ENCODE measurements around the gene DBH.

Gene DBH

GRCh38 chr9:133634081-133634691 is 2.0 kb upstream of the DBH start:
- no peak for TF ChIP-seq Cebpa-rat (IDR thresholded peaks at IDR 0.05)
- Histone ChIP-seq H3K9ac (peak overlapping the region in 2 of 11 experiments; percentile 25 to 26; a peak in 4 of 22 replicates), H3K4me1 (peaks cover 17 to 65% (median 44%) of the 10 kb centered on the region in 10 experiments), H3K4me2 (peak overlapping the region; percentile 59 to 97 (median 82)), H3K27ac (peak overlapping the region in 2 of 11 experiments; percentile 15 to 21; a peak in 4 of 22 replicates), H4K20me1 (peaks cover 0 to 19% (median 0%) of the 10 kb centered on the region in 11 experiments; a peak in 5 of 22 replicates), H3K4me3 (no peak overlapping the region), H3K9me3 (replicated peaks in 1 of 11) (no peaks in the 10 kb centered on the region), H3K27me3 (peaks cover 0 to 15% (median 0%) of the 10 kb centered on the region in 11 experiments; a peak in 3 of 22 replicates), H3K36me3 (no peaks in the 10 kb centered on the region)

GRCh38 chr9:133635098-133635497 is 1.1 kb upstream of the DBH start:
- no peak for TF ChIP-seq Cebpa-rat (IDR thresholded peaks at IDR 0.05)
- Histone ChIP-seq H4K20me1 (peaks cover 0 to 26% (median 0%) of the 10 kb centered on the region in 11 experiments; a peak in 5 of 22 replicates), H3K9me3 (replicated peaks in 1 of 11) (no peaks in the 10 kb centered on the region), H3K9ac (0 out of 22 replicates have a peak overlapping the region, but pooled peaks of 1 of the 11 experiments have one; percentile 26), H3K4me1 (peaks cover 17 to 65% (median 44%) of the 10 kb centered on the region in 10 experiments), H3K4me3 (no peak overlapping the region), H3K27ac (no peak overlapping the region), H3K36me3 (no peaks in the 10 kb centered on the region), H3K4me2 (peak overlapping the region in 10 of 11 experiments; percentile 7 to 97 (median 82); a peak in 19 of 22 replicates), H3K27me3 (peaks cover 0 to 15% (median 0%) of the 10 kb centered on the region in 11 experiments; a peak in 3 of 22 replicates)

GRCh38 chr9:133636902-133637301 is 739 bp downstream of the DBH start:
- no peak overlapping the region for H3K4me3 ChIP-seq

GRCh38 chr9:133637451-133638055 is 1.4 kb downstream of the DBH start:
- no peak for TF ChIP-seq Cebpa-rat (IDR thresholded peaks at IDR 0.05)
- Histone ChIP-seq H3K36me3 (no peaks in the 10 kb centered on the region), H4K20me1 (peaks cover 0 to 31% (median 0%) of the 10 kb centered on the region in 11 experiments; a peak in 5 of 22 replicates), H3K9me3 (replicated peaks in 1 of 11) (no peaks in the 10 kb centered on the region), H3K9ac (no peak overlapping the region), H3K4me1 (peaks cover 17 to 61% (median 43%) of the 10 kb centered on the region in 10 experiments), H3K27me3 (peaks cover 0 to 15% (median 0%) of the 10 kb centered on the region in 11 experiments; a peak in 3 of 22 replicates), H3K4me2 (peak overlapping the region in 7 of 11 experiments; percentile 34 to 59 (median 46); a peak in 12 of 22 replicates), H3K27ac (no peak overlapping the region), H3K4me3 (no peak overlapping the region)

More at GRCh38 chr9:133636902-133637301, 739 bp downstream of the DBH start:
- H3K9me3 ChIP-seq (replicated peaks in 1 of 11) = no peaks in the 10 kb centered on the region
- no peak overlapping the region for H3K27ac ChIP-seq
- H3K36me3 ChIP-seq = no peaks in the 10 kb centered on the region
- peaks cover 17 to 65% (median 44%) of the 10 kb centered on the region in 10 experiments for H3K4me1 ChIP-seq
- H3K4me2 ChIP-seq = peak overlapping the region in 3 of 11 experiments; percentile 53 to 59 (median 58); a peak in 7 of 22 replicates
- H3K9ac ChIP-seq = no peak overlapping the region
- peaks cover 0 to 15% (median 0%) of the 10 kb centered on the region in 11 experiments; a peak in 3 of 22 replicates for H3K27me3 ChIP-seq
- TF ChIP-seq Cebpa-rat (IDR thresholded peaks at IDR 0.05) = no peak
- peaks cover 0 to 31% (median 0%) of the 10 kb centered on the region in 11 experiments; a peak in 5 of 22 replicates for H4K20me1 ChIP-seq

- Histone ChIP-seq H3K4me3 (no peak overlapping the region), H3K36me3 (no peaks in the 10 kb centered on the region), H3K9ac (no peak overlapping the region), H3K4me1 (peaks cover 17 to 56% (median 41%) of the 10 kb centered on the region in 10 experiments), H3K9me3 (replicated peaks in 1 of 11) (no peaks in the 10 kb centered on the region), H3K27ac (no peak overlapping the region), H3K27me3 (peaks cover 0 to 15% (median 0%) of the 10 kb centered on the region in 11 experiments; a peak in 3 of 22 replicates), H4K20me1 (peaks cover 0 to 31% (median 0%) of the 10 kb centered on the region in 11 experiments; a peak in 5 of 22 replicates), H3K4me2 (peak overlapping the region in 8 of 11 experiments; percentile 15 to 59 (median 41); a peak in 13 of 22 replicates)
- TF ChIP-seq Cebpa-rat (IDR thresholded peaks at IDR 0.05) = no peak
These were observed 1.9 kb downstream of the DBH start for GRCh38 chr9:133638076-133638475.

- Histone ChIP-seq H3K27ac (no peak overlapping the region), H3K9ac (no peak overlapping the region), H3K4me3 (no peak overlapping the region), H3K9me3 (replicated peaks in 1 of 11) (no peaks in the 10 kb centered on the region), H3K36me3 (no peaks in the 10 kb centered on the region), H3K4me2 (peak overlapping the region in 7 of 11 experiments; percentile 15 to 59 (median 46); a peak in 13 of 22 replicates), H3K4me1 (peaks cover 16 to 50% (median 35%) of the 10 kb centered on the region in 10 experiments), H4K20me1 (peaks cover 0 to 33% (median 0%) of the 10 kb centered on the region in 11 experiments; a peak in 5 of 22 replicates), H3K27me3 (peaks cover 0 to 15% (median 0%) of the 10 kb centered on the region in 11 experiments; a peak in 3 of 22 replicates)
- TF ChIP-seq Cebpa-rat (IDR thresholded peaks at IDR 0.05) = no peak
These were observed 2.5 kb downstream of the DBH start for GRCh38 chr9:133638711-133639110.

- no peaks in the 10 kb centered on the region for H3K9me3 ChIP-seq (replicated peaks in 1 of 11)
- peaks cover 7 to 45% (median 28%) of the 10 kb centered on the region in 10 experiments for H3K4me1 ChIP-seq
- H3K36me3 ChIP-seq = no peaks in the 10 kb centered on the region
- TF ChIP-seq Cebpa-rat (IDR thresholded peaks at IDR 0.05) = no peak
- H3K9ac ChIP-seq = no peak overlapping the region
- H3K27me3 ChIP-seq = peaks cover 0 to 9% (median 0%) of the 10 kb centered on the region in 11 experiments; a peak in 2 of 22 replicates
- peaks cover 0 to 38% (median 0%) of the 10 kb centered on the region in 11 experiments; a peak in 5 of 22 replicates for H4K20me1 ChIP-seq
- no peak overlapping the region for H3K4me3 ChIP-seq
- H3K4me2 ChIP-seq = no peak overlapping the region
- H3K27ac ChIP-seq = no peak overlapping the region
These were observed 3.5 kb downstream of the DBH start for GRCh38 chr9:133639613-133640012.

GRCh38 chr9:133640160-133640559 is 4.0 kb downstream of the DBH start:
- H3K9ac ChIP-seq = no peak overlapping the region
- H4K20me1 ChIP-seq = peaks cover 0 to 33% (median 0%) of the 10 kb centered on the region in 11 experiments; a peak in 5 of 22 replicates
- H3K9me3 ChIP-seq (replicated peaks in 1 of 11) = no peaks in the 10 kb centered on the region
- H3K4me2 ChIP-seq = no peak overlapping the region
- no peak overlapping the region for H3K27ac ChIP-seq
- no peak for TF ChIP-seq Cebpa-rat (IDR thresholded peaks at IDR 0.05)
- H3K4me1 ChIP-seq = peaks cover 4 to 45% (median 26%) of the 10 kb centered on the region in 10 experiments; a peak in 19 of 20 replicates
- no peaks in the 10 kb centered on the region for H3K36me3 ChIP-seq
- no peak overlapping the region for H3K4me3 ChIP-seq
- peaks cover 0 to 7% (median 0%) of the 10 kb centered on the region in 11 experiments; a peak in 1 of 22 replicates for H3K27me3 ChIP-seq
